ENCODE measurements around the gene ZNF467.

Gene ZNF467

GRCh38 chr7:149808311-149808710, 34.9 kb upstream of the ZNF467 start:
- no peak for DNase-seq

- DNase-seq = no peak
Measured at GRCh38 chr7:149806726-149807125, 33.3 kb upstream of the ZNF467 start.

GRCh38 chr7:149804106-149804505, 30.7 kb upstream of the ZNF467 start:
- DNase-seq = no peak

GRCh38 chr7:149803551-149804074, 30.2 kb upstream of the ZNF467 start:
- DNase-seq = no peak

GRCh38 chr7:149802966-149803365, 29.6 kb upstream of the ZNF467 start:
- no peak for DNase-seq

- DNase-seq = no peak
Measured at GRCh38 chr7:149801816-149802215, 28.4 kb upstream of the ZNF467 start.

- no peak for DNase-seq
Measured at GRCh38 chr7:149801002-149801566, 27.7 kb upstream of the ZNF467 start.

GRCh38 chr7:149800169-149800555, 26.8 kb upstream of the ZNF467 start:
- no peak for DNase-seq

GRCh38 chr7:149799397-149800168, 26.2 kb upstream of the ZNF467 start:
- peak; percentile 46 for DNase-seq

GRCh38 chr7:149797771-149798170, 24.4 kb upstream of the ZNF467 start:
- DNase-seq = no peak

GRCh38 chr7:149796287-149796860, 23.0 kb upstream of the ZNF467 start:
- DNase-seq = no peak

- DNase-seq = no peak
Measured at GRCh38 chr7:149795126-149795525, 21.7 kb upstream of the ZNF467 start.

GRCh38 chr7:149794661-149795060, 21.3 kb upstream of the ZNF467 start:
- DNase-seq = no peak

- DNase-seq = no peak
Measured at GRCh38 chr7:149793261-149793660, 19.9 kb upstream of the ZNF467 start.

- DNase-seq = no peak
Measured at GRCh38 chr7:149792220-149792595, 18.8 kb upstream of the ZNF467 start.

GRCh38 chr7:149791411-149792219, 18.2 kb upstream of the ZNF467 start:
- DNase-seq = no peak

GRCh38 chr7:149790754-149791360, 17.5 kb upstream of the ZNF467 start:
- DNase-seq = no peak

GRCh38 chr7:149790146-149790548, 16.8 kb upstream of the ZNF467 start:
- peak; percentile 51 for DNase-seq

GRCh38 chr7:149789101-149789500, 15.7 kb upstream of the ZNF467 start:
- no peak for DNase-seq

- no peak for DNase-seq
Measured at GRCh38 chr7:149788300-149788851, 15.0 kb upstream of the ZNF467 start.

GRCh38 chr7:149787428-149788299, 14.3 kb upstream of the ZNF467 start:
- no peak for DNase-seq

- no peak for DNase-seq
Measured at GRCh38 chr7:149785983-149786382, 12.6 kb upstream of the ZNF467 start.

Measured in activated CD4-positive, alpha-beta T cell treated with anti-CD3 and anti-CD28 coated beads, Interleukin-2, Interleukin-6, amounts not matched to agents 100 ng/mL and 50 ng/mL, durations not matched to agents 16 hours and 8 hours (primary cell).